GM12878 (cell line): ENCODE results near the gene GRIFIN. TPM values are rescaled to one million over a fixed set of nuclear protein-coding genes. Genes with fewer than 3 reads are reported as not detected.

ENCODE experiments used
- ATAC-seq: fragments of 200-7000 bp; cut with Tn5 transposase; 3 replicates; pipeline ENCODE4 v1.9.1; 2020; ENCODE audit warnings: mild to moderate bottlenecking, moderate library complexity
- BruUV-seq: library from RNA; stranded (reverse); fragments of 400-500 nt; replicated peaks from 2 replicates; lab custom pipeline; 2021; lab: Mats Ljungman, UMichigan
- CTCF ChIA-PET: fragments of 300-600 bp; sonication (Branson Sonifier 250); formaldehyde crosslinking; extraction: SDS; loops from one replicate; lab custom pipeline; 2021; ENCODE audit warnings: inconsistent platforms; lab: Yijun Ruan, JAX
- POLR2A ChIA-PET: fragments of 350-600 bp; formaldehyde crosslinking; extraction: SDS; loops from one replicate; lab custom pipeline; 2021; ENCODE audit warnings: inconsistent platforms; lab: Charles Lee
- RAD21 ChIA-PET: fragments of 300-600 bp; sonication (Branson Sonifier 250); formaldehyde crosslinking; loops from one replicate; lab custom pipeline; 2023; ENCODE audit warnings: antibody characterized with exemption; ENCODE audit not compliant: unreplicated experiment; lab: Charles Lee
- SMC1A ChIA-PET: fragments of 300-600 bp; sonication (Branson Sonifier 250); formaldehyde crosslinking; loops from one replicate; lab custom pipeline; 2023; ENCODE audit not compliant: unreplicated experiment, uncharacterized antibody; lab: Charles Lee
- DNase-seq: peaks from one replicate; pipeline ENCODE4 v3.0.0-alpha.2; 2011; ENCODE audit warnings: low read depth, low spot score
- FAIRE-seq: peaks from 3 replicates; lab custom pipeline; 2011; peaks lifted over from hg19 to GRCh38; lab: Jason Lieb, UNC
- H2AFZ ChIP-seq: 2 replicates; pipeline ENCODE4 v1.6.0; 2011; ENCODE audit warnings: low read depth, low read length, control low read depth; ENCODE audit not compliant: control insufficient read depth
- H3K27ac ChIP-seq: 2 replicates; pipeline ENCODE4 v1.5.1; 2011; ENCODE audit warnings: control low read depth; ENCODE audit not compliant: control insufficient read depth, insufficient read depth
- H3K27me3 ChIP-seq, 2 experiments: replicated peaks in 1 of 2; 2 replicates each; pipeline versions ENCODE4 v1.6.0 to v1.6.1; 2011; ENCODE audit warnings: low read length in 1 of 2; ENCODE audit not compliant: control insufficient read depth in 2 of 2, insufficient read depth in 2 of 2
- H3K36me3 ChIP-seq, 2 experiments: 2 replicates each; pipeline ENCODE4 v1.5.1; 2011; ENCODE audit warnings: low read length in 1 of 2; ENCODE audit not compliant: control insufficient read depth in 2 of 2, insufficient read depth in 2 of 2
- H3K4me1 ChIP-seq: 2 replicates; pipeline ENCODE4 v1.6.1; 2011; ENCODE audit warnings: mild to moderate bottlenecking, low read length, moderate library complexity, mixed read lengths; ENCODE audit not compliant: control insufficient read depth, insufficient read depth
- H3K4me2 ChIP-seq: 2 replicates; pipeline ENCODE4 v1.6.0; 2011; ENCODE audit warnings: control low read depth; ENCODE audit not compliant: control insufficient read depth, insufficient read depth
- H3K4me3 ChIP-seq: fragments of 200-600 bp; sonication (generic); 2 replicates; pipeline ENCODE4 v1.5.1; 2016
- H3K79me2 ChIP-seq: 2 replicates; pipeline ENCODE4 v1.6.0; 2011; ENCODE audit warnings: low read length; ENCODE audit not compliant: control insufficient read depth, insufficient read depth
- H3K9ac ChIP-seq: 2 replicates; pipeline ENCODE4 v1.8.0; 2011; ENCODE audit warnings: low read length, control low read depth, mixed read lengths; ENCODE audit not compliant: control insufficient read depth, insufficient read depth
- H3K9me3 ChIP-seq: replicated peaks from 3 replicates; pipeline ENCODE4 v1.5.1; 2011; ENCODE audit warnings: mild to moderate bottlenecking, low read length; ENCODE audit not compliant: control insufficient read depth, insufficient read depth
- H4K20me1 ChIP-seq: 2 replicates; pipeline ENCODE4 v1.6.0; 2011; ENCODE audit not compliant: control insufficient read depth, insufficient read depth
- ATF2 ChIP-seq: IDR thresholded peaks from 2 replicates; pipeline ENCODE4 v1.6.1; 2012; ENCODE audit warnings: low read length, inconsistent platforms
- EZH2 ChIP-seq: IDR thresholded peaks from 2 replicates; pipeline ENCODE4 v1.6.1; 2012; ENCODE audit warnings: low read depth, mild to moderate bottlenecking, control low read depth, inconsistent platforms, low read length, borderline replicate concordance; ENCODE audit not compliant: control insufficient read depth
- NBN ChIP-seq: fragments of 450-650 bp; IDR thresholded peaks from 2 replicates; pipeline ENCODE4 v1.6.1; 2016
- PAX8 ChIP-seq: fragments of 450-650 bp; IDR thresholded peaks from 2 replicates; pipeline ENCODE4 v1.6.1; 2017; ENCODE audit warnings: mild to moderate bottlenecking, moderate library complexity
- POLR2AphosphoS2 ChIP-seq: IDR thresholded peaks from 2 replicates; pipeline ENCODE4 v1.6.1; 2011; ENCODE audit warnings: low read depth, mild to moderate bottlenecking, low read length, improper control_type of control experiment, moderate library complexity
- RUNX3 ChIP-seq: IDR thresholded peaks from 2 replicates; pipeline ENCODE4 v1.6.1; 2012; ENCODE audit warnings: low read length, inconsistent platforms
- SKIL ChIP-seq: fragments of 450-650 bp; IDR thresholded peaks from 2 replicates; pipeline ENCODE4 v1.6.1; 2017; ENCODE audit warnings: mild to moderate bottlenecking, low read depth, inconsistent platforms; ENCODE audit not compliant: poor library complexity, severe bottlenecking
- ZNF592 ChIP-seq: fragments of 450-650 bp; IDR thresholded peaks from 2 replicates; pipeline ENCODE4 v1.6.1; 2017; ENCODE audit warnings: mild to moderate bottlenecking, moderate library complexity
- WGBS: methylation state at CpG from one replicate; pipeline ENCODE4 v1.1.6; 2016; ENCODE audit warnings: low lambda C conversion rate; ENCODE audit not compliant: insufficient replicate concordance, insufficient coverage; ENCODE audit errors: missing lambda C conversion rate; 5-methylcytosine and 5-hydroxymethylcytosine counted together
- in situ Hi-C: fragments of 300-500 bp; cut with MboI; formaldehyde crosslinking; loops from 9 replicates; pipeline ENCODE4 v1.14.3; 2018; ENCODE audit warnings: mixed read lengths
- intact Hi-C: fragments of 100-400 bp; cut with micrococcal nuclease; formaldehyde crosslinking; loops from one replicate; pipeline ENCODE4 v1.14.2; 2022; ENCODE audit not compliant: unreplicated experiment
- polyA plus RNA-seq, 11 experiments: library from polyadenylated mRNA; depleted of rRNA in 4 of 11; unstranded in 6 of 11; stranded (reverse) in 5 of 11; fragments of >200 nt; fragmentation: Nextera tagmentation in 4 of 11; fragmentation: Illumina TruSeq in 1 of 11; extraction: Ambion mirVana in 4 of 11; extraction: Trizol in 1 of 11; gene quantifications; 1 replicate in 1 of 11; 2 replicates in 10 of 11; pipeline versions ENCODE4 v1.2.1 to v1.2.3, GENCODE V29; 2011 to 2016; ENCODE audit warnings: inconsistent platforms in 2 of 11, missing spikeins in 2 of 11, low read depth in 1 of 11
- total RNA-seq, 4 experiments: library from RNA; depleted of rRNA in 3 of 4; stranded (reverse); fragments of >200 nt in 3 of 4; fragmentation: Illumina TruSeq in 1 of 4; extraction: Trizol in 1 of 4; gene quantifications; 2 replicates each; pipeline versions ENCODE4 v1.2.1 to v1.2.3, GENCODE V29; 2013 to 2021

The GRIFIN gene
- total and polyA plus RNA-seq, 10 of the 15 experiments (the other 5 are each of a cell fraction or from before 2014, with no cell fraction given), result not detected

GRCh38 chr7:2478800-2479199 lies 2.6 kb upstream of the GRIFIN start:
- no peak for DNase-seq
- H3K4me1 ChIP-seq, result no peaks in the 10 kb centered on the region
- SMC1A ChIA-PET, result interaction anchor here (1.2 kb wide), 1 partner anchor 10 kb away, joined by 3 read pairs; no protein-coding TSS in a partner anchor
- POLR2A ChIA-PET, result no interaction called here
- in situ Hi-C loops, result no loop called here
- H3K27ac ChIP-seq, result no peak overlapping the region
- H3K27me3 ChIP-seq, result no peaks in the 10 kb centered on the region
- CTCF ChIA-PET, result interaction anchor here (0.8 to 1.4 kb wide), 2 partner anchors 27 to 172 kb away, joined by 3 read pairs; no protein-coding TSS in a partner anchor
- RAD21 ChIA-PET, result interaction anchor here (1.0 to 1.4 kb wide), 2 partner anchors 10 to 201 kb away, joined by 3 to 5 read pairs; no protein-coding TSS in a partner anchor
- no TSS peak for BruUV-seq
- no peaks in the 10 kb centered on the region for H4K20me1 ChIP-seq
- H2AFZ ChIP-seq, result no peak overlapping the region
- H3K79me2 ChIP-seq, result no peaks in the 10 kb centered on the region
- FAIRE-seq, result no peak
- no peaks in the 10 kb centered on the region for H3K36me3 ChIP-seq
- ATAC-seq, result no peak
- no peak overlapping the region for H3K9ac ChIP-seq
- intact Hi-C loops, result no loop called here
- WGBS, result 67% methylated on average over 19 of the region's 19 CpGs
- TF ChIP-seq ATF2 (no peak), PAX8 (no peak), SKIL (no peak), RUNX3 (no peak), POLR2AphosphoS2 (no peak), ZNF592 (no peak), NBN (no peak), EZH2 (no peak)
- H3K9me3 ChIP-seq, result no peaks in the 10 kb centered on the region; the same call in 1 of the 3 replicates
- no peak overlapping the region for H3K4me3 ChIP-seq
- H3K4me2 ChIP-seq, result no peak overlapping the region
